Esophagus squamous epithelium (tissue), 5 donors: ENCODE data around the gene CLCN1. TPM values are rescaled to one million over a fixed set of nuclear protein-coding genes. Genes with fewer than 3 reads are reported as not detected.

ENCODE experiments used
- DNase-seq: peaks from one replicate; lab custom pipeline; 2025; lab: John Stamatoyannopoulos, UW
- H3K27ac ChIP-seq, 4 donors: fragments of 200-600 bp; sonication (generic); one replicate each; pipeline ENCODE4 v1.5.1; 2016 to 2019; ENCODE audit warnings: mild to moderate bottlenecking in 1 of 4
- H3K27me3 ChIP-seq, 4 donors: fragments of 200-600 bp; sonication (generic); 1 replicate in 3 of 4; 2 replicates in 1 of 4; pipeline versions ENCODE4 v1.5.1 to v1.6.0; 2017 to 2021; ENCODE audit warnings: antibody characterized with exemption in 1 of 4
- H3K36me3 ChIP-seq, 3 donors: fragments of 200-600 bp; sonication (generic); one replicate each; pipeline ENCODE4 v1.5.1; 2016 to 2019
- H3K4me1 ChIP-seq, 3 donors: fragments of 200-600 bp; sonication (generic); one replicate each; pipeline ENCODE4 v1.5.1; 2017 to 2019
- H3K4me3 ChIP-seq, 4 donors: fragments of 200-600 bp; sonication (generic); 1 replicate in 3 of 4; 2 replicates in 1 of 4; pipeline ENCODE4 v1.5.1; 2016 to 2019; ENCODE audit warnings: mild to moderate bottlenecking in 2 of 4, moderate library complexity in 1 of 4
- H3K9me3 ChIP-seq, 3 donors: fragments of 200-600 bp; sonication (generic); one replicate each; pipeline ENCODE4 v1.5.1; 2016 to 2019
- POLR2A ChIP-seq, 4 donors: fragments of 450-650 bp; IDR thresholded peaks; one replicate each; pipeline ENCODE4 v1.6.1; 2017; ENCODE audit warnings: antibody characterized with exemption in 4 of 4, mild to moderate bottlenecking in 4 of 4, moderate library complexity in 3 of 4
- WGBS, 2 donors: methylation state at CpG; one replicate each; pipeline ENCODE4 v1.1.5; 2018; 5-methylcytosine and 5-hydroxymethylcytosine counted together
- intact Hi-C: fragments of 100-400 bp; cut with DNase I; formaldehyde crosslinking; loops from one replicate; pipeline ENCODE4 v1.15.0; 2022
- total RNA-seq, 4 donors: library from RNA; depleted of rRNA; stranded (reverse); fragments of >200 nt; gene quantifications; one replicate each; pipeline ENCODE4 v1.1.0, GENCODE V29; 2016
- TF ChIP-seq, protein P1 (sequence below), 6 experiments: fragments of 450-650 bp in 4 of 6; fragments of 200-600 bp in 2 of 6; sonication (generic) in 2 of 6; IDR thresholded peaks; one replicate each; pipeline ENCODE4 v1.5.1; 2016 to 2019; ENCODE audit warnings: antibody characterized with exemption in 6 of 6, mild to moderate bottlenecking in 4 of 6, moderate library complexity in 4 of 6
- donor health status: DM: yes; HTN: yes; CAD: no.

Gene CLCN1
- total RNA-seq, 4 donors from 2014 or later: under 0.01 to 0.91 (median 0.13) TPM; not detected in 1

DNA sequence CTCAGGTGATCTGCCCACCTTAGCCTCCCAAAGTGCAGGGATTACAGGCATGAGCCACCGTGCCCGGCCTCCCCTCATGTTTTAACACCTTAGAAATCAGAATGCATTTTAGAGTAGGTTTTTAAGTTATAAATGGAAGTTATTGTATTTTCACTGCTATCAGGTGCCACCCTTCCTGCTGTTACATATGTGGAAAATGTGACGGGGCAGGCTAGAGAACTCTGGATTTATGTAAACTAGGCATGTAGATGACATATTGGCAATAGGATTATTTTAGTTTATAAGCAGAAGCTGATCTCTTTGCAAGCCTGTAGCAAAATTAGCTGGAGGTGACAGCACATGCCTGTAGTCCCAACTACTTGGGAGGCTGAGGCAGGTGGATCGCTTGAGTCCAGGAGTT, 25.6 kb upstream of the CLCN1 start:
- no peak for DNase-seq
- no peak overlapping the region for H3K4me3 ChIP-seq
- peaks cover 16 to 38% (median 17%) of the 10 kb centered on the region in 3 donors for H3K4me1 ChIP-seq
- H3K9me3 ChIP-seq: no peaks in the 10 kb centered on the region
- H3K36me3 ChIP-seq: peaks cover 14 to 42% (median 27%) of the 10 kb centered on the region in 3 donors
- intact Hi-C loops: no loop called here
- no peak overlapping the region for H3K27ac ChIP-seq
- 77 to 80% methylated on average over 2 to 3 of the region's 4 CpGs for WGBS, 2 donors
- no peaks in the 10 kb centered on the region for H3K27me3 ChIP-seq
- TF ChIP-seq POLR2A (IDR thresholded peaks at IDR 0.05): no peak
- TF ChIP-seq, protein P1, sequence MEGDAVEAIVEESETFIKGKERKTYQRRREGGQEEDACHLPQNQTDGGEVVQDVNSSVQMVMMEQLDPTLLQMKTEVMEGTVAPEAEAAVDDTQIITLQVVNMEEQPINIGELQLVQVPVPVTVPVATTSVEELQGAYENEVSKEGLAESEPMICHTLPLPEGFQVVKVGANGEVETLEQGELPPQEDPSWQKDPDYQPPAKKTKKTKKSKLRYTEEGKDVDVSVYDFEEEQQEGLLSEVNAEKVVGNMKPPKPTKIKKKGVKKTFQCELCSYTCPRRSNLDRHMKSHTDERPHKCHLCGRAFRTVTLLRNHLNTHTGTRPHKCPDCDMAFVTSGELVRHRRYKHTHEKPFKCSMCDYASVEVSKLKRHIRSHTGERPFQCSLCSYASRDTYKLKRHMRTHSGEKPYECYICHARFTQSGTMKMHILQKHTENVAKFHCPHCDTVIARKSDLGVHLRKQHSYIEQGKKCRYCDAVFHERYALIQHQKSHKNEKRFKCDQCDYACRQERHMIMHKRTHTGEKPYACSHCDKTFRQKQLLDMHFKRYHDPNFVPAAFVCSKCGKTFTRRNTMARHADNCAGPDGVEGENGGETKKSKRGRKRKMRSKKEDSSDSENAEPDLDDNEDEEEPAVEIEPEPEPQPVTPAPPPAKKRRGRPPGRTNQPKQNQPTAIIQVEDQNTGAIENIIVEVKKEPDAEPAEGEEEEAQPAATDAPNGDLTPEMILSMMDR (IDR thresholded peaks at IDR 0.05): no peak

GRCh38 chr7:143292876-143293275, 23.0 kb upstream of the CLCN1 start:
- WGBS, 2 donors: 92 to 97% methylated on average over 5 of the region's 5 CpGs

GRCh38 chr7:143295870-143296269, 20.0 kb upstream of the CLCN1 start:
- no peak for DNase-seq
- H3K27me3 ChIP-seq: no peaks in the 10 kb centered on the region
- no peak overlapping the region for H3K27ac ChIP-seq
- peaks cover 0 to 32% (median 2%) of the 10 kb centered on the region in 3 donors for H3K4me1 ChIP-seq
- TF ChIP-seq, protein P1 (IDR thresholded peaks at IDR 0.05): no peak
- no peak for TF ChIP-seq POLR2A (IDR thresholded peaks at IDR 0.05)
- intact Hi-C loops: no loop called here
- H3K9me3 ChIP-seq: no peaks in the 10 kb centered on the region
- H3K36me3 ChIP-seq: peaks cover 14 to 98% (median 46%) of the 10 kb centered on the region in 3 donors
- H3K4me3 ChIP-seq: no peak overlapping the region

More at GRCh38 chr7:143292876-143293275, 23.0 kb upstream of the CLCN1 start:
- no peak for DNase-seq
- intact Hi-C loops: no loop called here
- Histone ChIP-seq H3K9me3 (no peaks in the 10 kb centered on the region), H3K27me3 (no peaks in the 10 kb centered on the region), H3K4me1 (peaks cover 7 to 46% (median 20%) of the 10 kb centered on the region in 3 donors), H3K4me3 (no peak overlapping the region), H3K27ac (no peak overlapping the region), H3K36me3 (peaks cover 14 to 68% (median 31%) of the 10 kb centered on the region in 3 donors)
- TF ChIP-seq, protein P1 (IDR thresholded peaks at IDR 0.05): no peak
- TF ChIP-seq POLR2A (IDR thresholded peaks at IDR 0.05): no peak

DNA sequence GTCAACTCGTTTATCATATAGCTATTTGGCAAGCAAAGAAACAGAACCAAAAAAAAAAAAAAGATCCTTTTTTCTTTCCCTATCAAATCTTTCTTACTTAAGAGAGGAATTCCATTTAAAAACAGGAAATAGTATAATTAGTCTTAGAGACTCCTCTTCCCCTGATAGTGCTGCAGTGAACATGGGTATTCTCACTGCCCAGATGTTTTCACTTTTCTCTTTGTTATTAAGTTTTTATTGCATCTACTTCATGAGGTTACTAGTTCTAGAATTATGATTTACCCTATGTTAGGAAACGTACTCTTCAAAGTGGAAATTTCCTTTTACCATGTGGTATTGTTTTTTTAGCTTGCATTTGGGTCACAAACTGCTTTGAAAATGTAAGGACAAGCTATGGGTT, 19.2 kb upstream of the CLCN1 start:
- Histone ChIP-seq H3K36me3 (peaks cover 14 to 100% (median 49%) of the 10 kb centered on the region in 3 donors), H3K27me3 (no peaks in the 10 kb centered on the region), H3K4me3 (no peak overlapping the region), H3K4me1 (peaks cover 0 to 25% (median 2%) of the 10 kb centered on the region in 3 donors), H3K27ac (no peak overlapping the region), H3K9me3 (no peaks in the 10 kb centered on the region)
- 36 to 51% methylated on average over 2 of the region's 2 CpGs for WGBS, 2 donors
- no peak for DNase-seq
- intact Hi-C loops: no loop called here
- TF ChIP-seq POLR2A (IDR thresholded peaks at IDR 0.05): no peak
- TF ChIP-seq, protein P1 (IDR thresholded peaks at IDR 0.05): no peak

- DNase-seq: no peak
- TF ChIP-seq, protein P1 (IDR thresholded peaks at IDR 0.05): no peak
- TF ChIP-seq POLR2A (IDR thresholded peaks at IDR 0.05): no peak
- intact Hi-C loops: no loop called here
- Histone ChIP-seq H3K27ac (no peak overlapping the region), H3K4me1 (peaks cover 0 to 25% (median 2%) of the 10 kb centered on the region in 3 donors), H3K36me3 (peaks cover 9 to 98% (median 38%) of the 10 kb centered on the region in 3 donors), H3K4me3 (no peak overlapping the region), H3K9me3 (no peaks in the 10 kb centered on the region), H3K27me3 (no peaks in the 10 kb centered on the region)
- 77 to 86% methylated on average over 2 of the region's 2 CpGs for WGBS, 2 donors
Observed at GRCh38 chr7:143299346-143299745, 16.6 kb upstream of the CLCN1 start.
